Gastrocnemius medialis (tissue), 4 donors: ENCODE data around the gene RSPRY1. TPM values are rescaled to one million over a fixed set of nuclear protein-coding genes. Genes with fewer than 3 reads are reported as not detected.
"Not testable (repeated sequence)": the region's sequence is repeated elsewhere in the genome, so short reads cannot be mapped to it uniquely, and the experiment has no call there.

Source experiments
- ATAC-seq, 2 donors: fragments of 150-250 bp; one replicate each; pipeline ENCODE4 v1.9.1; 2016
- DNase-seq, 2 donors: peaks; one replicate each; pipeline ENCODE4 v3.0.0-alpha.2; 2019
- H3K27ac ChIP-seq, 4 donors: fragments of 200-600 bp; sonication (generic); 1 replicate in 1 of 4; 2 replicates in 3 of 4; pipeline ENCODE4 v1.5.1; 2016 to 2018; ENCODE audit warnings: mild to moderate bottlenecking in 2 of 4, moderate library complexity in 1 of 4
- H3K27me3 ChIP-seq, 3 donors: fragments of 200-600 bp; sonication (generic) in 2 of 3; 1 replicate in 1 of 3; 2 replicates in 2 of 3; pipeline versions ENCODE4 v1.5.1 to v1.6.0; 2016 to 2019; ENCODE audit warnings: mild to moderate bottlenecking in 1 of 3, moderate library complexity in 1 of 3
- H3K36me3 ChIP-seq, 2 donors: fragments of 200-600 bp; sonication (generic) in 1 of 2; one replicate each; pipeline ENCODE4 v1.5.1; 2017 to 2018
- H3K4me1 ChIP-seq, 2 donors: fragments of 200-600 bp; sonication (generic) in 1 of 2; one replicate each; pipeline ENCODE4 v1.5.1; 2016 to 2017; ENCODE audit warnings: mild to moderate bottlenecking in 2 of 2
- H3K4me3 ChIP-seq, 4 donors: fragments of 200-600 bp; sonication (generic) in 3 of 4; 1 replicate in 1 of 4; 2 replicates in 3 of 4; pipeline ENCODE4 v1.5.1; 2016 to 2019; ENCODE audit warnings: mild to moderate bottlenecking in 2 of 4
- H3K9me3 ChIP-seq, 3 donors: fragments of 200-600 bp; sonication (generic) in 2 of 3; 1 replicate in 1 of 3; 2 replicates in 2 of 3; pipeline ENCODE4 v1.5.1; 2016 to 2019
- CTCF ChIP-seq, 5 experiments: fragments of 450-650 bp in 3 of 5; fragments of 200-600 bp in 2 of 5; sonication (generic) in 2 of 5; IDR thresholded peaks in 4 of 5; conservative IDR thresholded peaks in 1 of 5; 1 replicate in 4 of 5; 2 replicates in 1 of 5; pipeline ENCODE4 v1.5.1; 2016 to 2019; ENCODE audit warnings: antibody characterized with exemption in 5 of 5, mild to moderate bottlenecking in 3 of 5, moderate library complexity in 3 of 5
- POLR2A ChIP-seq, 2 donors: fragments of 450-650 bp; IDR thresholded peaks; one replicate each; pipeline ENCODE4 v1.6.1; 2017; ENCODE audit warnings: antibody characterized with exemption in 2 of 2, mild to moderate bottlenecking in 2 of 2, moderate library complexity in 2 of 2
- in situ Hi-C, 4 donors: fragments of 200-750 bp; cut with MboI; loops; one replicate each; pipeline versions ENCODE4 v1.15.0 to v1.8.0; 2017; ENCODE audit warnings: low sequenced_read_pairs in 4 of 4
- intact Hi-C: fragments of 100-400 bp; cut with DNase I; formaldehyde crosslinking; loops from one replicate; pipeline ENCODE4 v1.15.1; 2023; ENCODE audit warnings: low total_unique reads
- total RNA-seq, 4 donors: library from RNA; depleted of rRNA; stranded (reverse); fragments of >200 nt; gene quantifications; one replicate each; pipeline versions ENCODE4 v1.1.0 to v1.2.3, GENCODE V29; 2016

Gene RSPRY1
- total RNA-seq, 4 donors from 2014 or later = 15.4 to 24.1 (median 20.7) TPM

GRCh38 chr16:57273826-57274225 lies 87.7 kb downstream of the RSPRY1 start:
- H3K27me3 ChIP-seq = no peaks in the 10 kb centered on the region
- H3K9me3 ChIP-seq = no peaks in the 10 kb centered on the region
- intact Hi-C loops = no loop called here
- DNase-seq (no peak), ATAC-seq (no peak)
- H3K27ac ChIP-seq = no peak overlapping the region
- no peaks in the 10 kb centered on the region for H3K4me1 ChIP-seq
- H3K4me3 ChIP-seq = no peak overlapping the region
- in situ Hi-C loops = no loop called here
- no peaks in the 10 kb centered on the region for H3K36me3 ChIP-seq
- TF ChIP-seq POLR2A (IDR thresholded peaks at IDR 0.05) = no peak
- TF ChIP-seq CTCF (IDR thresholded peaks at IDR 0.05 in 4 of 5, conservative IDR thresholded peaks at IDR 0.05 in 1 of 5) = no peak

GRCh38 chr16:57275946-57276345 lies 89.8 kb downstream of the RSPRY1 start:
- H3K27ac ChIP-seq = peak overlapping the region in 3 of 4 donors; percentile 19 to 41 (median 20)
- H3K36me3 ChIP-seq, H3K9me3 ChIP-seq, H3K4me3 ChIP-seq, H3K4me1 ChIP-seq, intact Hi-C loops, DNase-seq, H3K27me3 ChIP-seq, ATAC-seq, in situ Hi-C loops: not testable (repeated sequence)

- peak overlapping the region in 2 of 4 donors; percentile 19 to 41 for H3K27ac ChIP-seq
- in situ Hi-C loops = no loop called here
- no peak for DNase-seq
Observed at GRCh38 chr16:57276596-57276995, 90.5 kb downstream of the RSPRY1 start.

GRCh38 chr16:57277586-57277985 lies 91.5 kb downstream of the RSPRY1 start:
- no peak overlapping the region for H3K27ac ChIP-seq
- intact Hi-C loops = no loop called here
- peaks cover 0 to under 1% (median 0%) of the 10 kb centered on the region in 3 donors for H3K27me3 ChIP-seq
- no peaks in the 10 kb centered on the region for H3K9me3 ChIP-seq
- H3K4me1 ChIP-seq = no peaks in the 10 kb centered on the region
- H3K4me3 ChIP-seq = no peak overlapping the region
- in situ Hi-C loops = no loop called here
- TF ChIP-seq CTCF (IDR thresholded peaks at IDR 0.05 in 4 of 5, conservative IDR thresholded peaks at IDR 0.05 in 1 of 5) (no peak), POLR2A (IDR thresholded peaks at IDR 0.05) (no peak)
- ATAC-seq = no peak
- no peaks in the 10 kb centered on the region for H3K36me3 ChIP-seq
- no peak for DNase-seq

More at GRCh38 chr16:57276596-57276995, 90.5 kb downstream of the RSPRY1 start:
- TF ChIP-seq CTCF (IDR thresholded peaks at IDR 0.05 in 4 of 5, conservative IDR thresholded peaks at IDR 0.05 in 1 of 5) (no peak), POLR2A (IDR thresholded peaks at IDR 0.05) (no peak)
- Histone ChIP-seq H3K27me3 (no peaks in the 10 kb centered on the region), H3K9me3 (no peaks in the 10 kb centered on the region), H3K4me3 (no peak overlapping the region), H3K36me3 (no peaks in the 10 kb centered on the region), H3K4me1 (no peaks in the 10 kb centered on the region)
- intact Hi-C loops = no loop called here
- ATAC-seq = peak; percentile 58 to 74

GRCh38 chr16:57278494-57278893 lies 92.4 kb downstream of the RSPRY1 start:
- no peak for TF ChIP-seq POLR2A (IDR thresholded peaks at IDR 0.05)
- TF ChIP-seq CTCF (IDR thresholded peaks at IDR 0.05 in 4 of 5, conservative IDR thresholded peaks at IDR 0.05 in 1 of 5) = no peak
- ATAC-seq (no peak), DNase-seq (no peak)
- Histone ChIP-seq H3K27me3 (peaks cover 2 to 7% (median 4%) of the 10 kb centered on the region in 3 donors), H3K4me1 (no peaks in the 10 kb centered on the region), H3K4me3 (no peak overlapping the region), H3K36me3 (no peaks in the 10 kb centered on the region), H3K9me3 (no peaks in the 10 kb centered on the region), H3K27ac (no peak overlapping the region)
- in situ Hi-C loops (no loop called here), intact Hi-C loops (no loop called here)
